Measurements from ENCODE around the gene LIX1. TPM values are rescaled to one million over a fixed set of nuclear protein-coding genes. Genes with fewer than 3 reads are reported as not detected.

LIX1 gene
- total and polyA plus RNA-seq, 4 donors, result not detected

- TF ChIP-seq REST (IDR thresholded peaks at IDR 0.05) (no peak), RAD21 (IDR thresholded peaks at IDR 0.05) (no peak), GABPA (IDR thresholded peaks at IDR 0.05 in 1 of 2, conservative IDR thresholded peaks at IDR 0.05 in 1 of 2) (no peak), NR2F2 (IDR thresholded peaks at IDR 0.05) (no peak), RXRA (IDR thresholded peaks at IDR 0.05) (no peak)
These were observed 15.3 kb upstream of the LIX1 start (continued) for GRCh38 chr5:97157689-97158088.

- H3K27ac ChIP-seq (ENCODE audit: low read depth in 1 of 2, low read length in 2 of 2), result no peak overlapping the region
- H3K4me1 ChIP-seq (ENCODE audit: control insufficient read depth in 4 of 4, insufficient read depth in 4 of 4, low read length in 3 of 4), result no peaks in the 10 kb centered on the region
- no peak overlapping the region for H3K9ac ChIP-seq (ENCODE audit: low read depth in 1 of 2, low read length in 2 of 2)
- TF ChIP-seq FOXA2 (IDR thresholded peaks at IDR 0.05) (no peak), RXRA (IDR thresholded peaks at IDR 0.05) (no peak), REST (IDR thresholded peaks at IDR 0.05) (no peak), JUND (IDR thresholded peaks at IDR 0.05) (no peak), GABPA (IDR thresholded peaks at IDR 0.05 in 1 of 2, conservative IDR thresholded peaks at IDR 0.05 in 1 of 2) (no peak), ATF3 (IDR thresholded peaks at IDR 0.05) (no peak), EGR1 (IDR thresholded peaks at IDR 0.05; ENCODE audit: low read depth in 2 of 2) (no peak), HNF4G (IDR thresholded peaks at IDR 0.05) (no peak), NR2F2 (IDR thresholded peaks at IDR 0.05) (no peak), ZBTB33 (IDR thresholded peaks at IDR 0.05) (no peak), SP1 (IDR thresholded peaks at IDR 0.05) (no peak), MAX (IDR thresholded peaks at IDR 0.05) (no peak), CTCF (IDR thresholded peaks at IDR 0.05; ENCODE audit: low read depth, low read length, missing input control) (no peak), YY1 (IDR thresholded peaks at IDR 0.05) (no peak)
- H3K36me3 ChIP-seq (ENCODE audit: control insufficient read depth in 4 of 4, insufficient read depth in 3 of 4, low read depth in 1 of 4, low read length in 3 of 4), result no peaks in the 10 kb centered on the region
- H3K9me3 ChIP-seq (ENCODE audit: control insufficient read depth in 4 of 4, low read length in 3 of 4), result no peaks in the 10 kb centered on the region
- WGBS, result 90% methylated on average over 3 of the region's 3 CpGs
- DNase-seq (ENCODE audit: low spot score), result no peak
- H3K4me3 ChIP-seq (ENCODE audit: low read depth in 1 of 3, low read length in 3 of 3), result no peak overlapping the region
- H3K27me3 ChIP-seq (ENCODE audit: control insufficient read depth in 4 of 4, insufficient read depth in 4 of 4, low read length in 3 of 4), result no peaks in the 10 kb centered on the region
These were observed 9.0 kb upstream of the LIX1 start for GRCh38 chr5:97151370-97151769.
